Sigmoid colon (tissue), 4 donors: ENCODE results near the gene CSH1.

Source experiments
- CTCF ChIP-seq, 4 experiments: fragments of 450-650 bp in 3 of 4; fragments of 200-600 bp in 1 of 4; IDR thresholded peaks; one replicate each; pipeline ENCODE4 v1.5.1; 2016 to 2019; ENCODE audit warnings: antibody characterized with exemption in 4 of 4, mild to moderate bottlenecking in 3 of 4, moderate library complexity in 2 of 4
- EP300 ChIP-seq, 4 donors: sonication (generic); formaldehyde crosslinking; IDR thresholded peaks; one replicate each; pipeline ENCODE4 v1.6.1; 2017; ENCODE audit warnings: antibody characterized with exemption in 4 of 4
- POLR2A ChIP-seq, 2 donors: fragments of 450-650 bp; IDR thresholded peaks; one replicate each; pipeline ENCODE4 v1.6.1; 2016; ENCODE audit warnings: antibody characterized with exemption in 2 of 2, mild to moderate bottlenecking in 2 of 2, moderate library complexity in 2 of 2
- POLR2AphosphoS5 ChIP-seq, 4 donors: sonication (generic); formaldehyde crosslinking; IDR thresholded peaks; one replicate each; pipeline ENCODE4 v1.6.1; 2017; ENCODE audit warnings: antibody characterized with exemption in 4 of 4

DNA sequence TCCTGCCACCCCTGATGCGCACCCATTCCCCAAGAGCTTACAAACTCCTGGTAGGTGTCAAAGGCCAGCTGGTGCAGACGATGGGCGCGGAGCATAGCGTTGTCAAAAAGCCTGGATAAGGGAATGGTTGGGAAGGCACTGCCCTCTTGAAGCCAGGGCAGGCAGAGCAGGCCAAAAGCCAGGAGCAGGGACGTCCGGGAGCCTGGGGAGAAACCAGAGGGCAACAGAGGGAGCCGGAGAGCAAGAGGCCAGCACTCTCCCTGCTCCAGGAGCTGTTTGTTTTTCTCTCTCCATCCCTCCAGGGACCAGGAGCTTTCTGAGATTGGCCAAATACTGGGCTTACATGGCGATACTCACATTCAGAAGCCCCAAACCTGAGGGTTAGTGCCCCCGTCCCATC is 21.9 kb upstream of the CSH1 start:
- no peak for TF ChIP-seq CTCF (IDR thresholded peaks at IDR 0.05)
- TF ChIP-seq EP300 (IDR thresholded peaks at IDR 0.05), result no peak
- TF ChIP-seq POLR2A (IDR thresholded peaks at IDR 0.05), result no peak
- TF ChIP-seq POLR2AphosphoS5 (IDR thresholded peaks at IDR 0.05), result no peak
